ENCODE measurements around the gene CSKMT. TPM values are rescaled to one million over a fixed set of nuclear protein-coding genes. Genes with fewer than 3 reads are reported as not detected.
A peak's percentile ranks its signal among the peaks of the same experiment; 100 is the strongest.
"Not testable (repeated sequence)": the region's sequence is repeated elsewhere in the genome, so short reads cannot be mapped to it uniquely, and the experiment has no call there.

Gene CSKMT
- total RNA-seq, 1 donor from 2014 or later, result 7.8 TPM

GRCh38 chr11:62680825-62681240, 15.7 kb downstream of the CSKMT start:
- peak overlapping the region; percentile 90 for H3K27ac Mint-ChIP-seq (ENCODE audit: unreplicated experiment)
- no peak for DNase-seq (ENCODE audit: low spot score)
- peaks cover 8% of the 10 kb centered on the region for H3K36me3 Mint-ChIP-seq (ENCODE audit: low read depth)
- H3K4me3 Mint-ChIP-seq (ENCODE audit: unreplicated experiment), result no peak overlapping the region
- no peaks in the 10 kb centered on the region for H3K9me3 Mint-ChIP-seq (ENCODE audit: low read depth)
- H3K4me1 Mint-ChIP-seq (ENCODE audit: low read depth), result peaks cover 35% of the 10 kb centered on the region
- no peaks in the 10 kb centered on the region for H3K27me3 Mint-ChIP-seq (ENCODE audit: low read depth)
- peak; percentile 78 for TF ChIP-seq CTCF (IDR thresholded peaks at IDR 0.05)

GRCh38 chr11:62682518-62682917, 17.4 kb downstream of the CSKMT start:
- no peak overlapping the region for H3K27ac Mint-ChIP-seq (ENCODE audit: unreplicated experiment)
- no peaks in the 10 kb centered on the region for H3K27me3 Mint-ChIP-seq (ENCODE audit: low read depth)
- TF ChIP-seq CTCF (IDR thresholded peaks at IDR 0.05), result no peak
- H3K36me3 Mint-ChIP-seq (ENCODE audit: low read depth), result peaks cover 3% of the 10 kb centered on the region
- no peaks in the 10 kb centered on the region for H3K9me3 Mint-ChIP-seq (ENCODE audit: low read depth)
- DNase-seq (ENCODE audit: low spot score), result no peak
- no peak overlapping the region for H3K4me3 Mint-ChIP-seq (ENCODE audit: unreplicated experiment)
- peaks cover 26% of the 10 kb centered on the region for H3K4me1 Mint-ChIP-seq (ENCODE audit: low read depth)

- DNase-seq (ENCODE audit: low spot score), result no peak
- TF ChIP-seq CTCF (IDR thresholded peaks at IDR 0.05), result no peak
- no peak overlapping the region for H3K4me3 Mint-ChIP-seq (ENCODE audit: unreplicated experiment)
- H3K36me3 Mint-ChIP-seq (ENCODE audit: low read depth), result peaks cover 5% of the 10 kb centered on the region
- no peaks in the 10 kb centered on the region for H3K27me3 Mint-ChIP-seq (ENCODE audit: low read depth)
- H3K27ac Mint-ChIP-seq (ENCODE audit: unreplicated experiment), result no peak overlapping the region
- H3K4me1 Mint-ChIP-seq (ENCODE audit: low read depth), result peaks cover 13% of the 10 kb centered on the region
- H3K9me3 Mint-ChIP-seq (ENCODE audit: low read depth), result no peaks in the 10 kb centered on the region
These were observed 22.6 kb downstream of the CSKMT start for GRCh38 chr11:62687508-62688396.

GRCh38 chr11:62688491-62688890, 23.4 kb downstream of the CSKMT start:
- H3K36me3 Mint-ChIP-seq (ENCODE audit: low read depth), result peaks cover 8% of the 10 kb centered on the region
- TF ChIP-seq CTCF (IDR thresholded peaks at IDR 0.05), result no peak
- H3K9me3 Mint-ChIP-seq (ENCODE audit: low read depth), result no peaks in the 10 kb centered on the region
- H3K27ac Mint-ChIP-seq (ENCODE audit: unreplicated experiment), result peak overlapping the region; percentile 28
- no peaks in the 10 kb centered on the region for H3K27me3 Mint-ChIP-seq (ENCODE audit: low read depth)
- DNase-seq (ENCODE audit: low spot score), result no peak
- no peak overlapping the region for H3K4me3 Mint-ChIP-seq (ENCODE audit: unreplicated experiment)
- H3K4me1 Mint-ChIP-seq (ENCODE audit: low read depth), result peaks cover 13% of the 10 kb centered on the region

- no peak for DNase-seq (ENCODE audit: low spot score)
- Mint-ChIP-seq H3K36me3 (ENCODE audit: low read depth) (peaks cover 8% of the 10 kb centered on the region), H3K27ac (ENCODE audit: unreplicated experiment) (peak within 1 kb of the TSS; percentile 72), H3K9me3 (ENCODE audit: low read depth) (no peaks in the 10 kb centered on the region), H3K27me3 (ENCODE audit: low read depth) (no peaks in the 10 kb centered on the region), H3K4me1 (ENCODE audit: low read depth) (peaks cover 14% of the 10 kb centered on the region), H3K4me3 (ENCODE audit: unreplicated experiment) (no peak within 1 kb of the TSS)
- peak; percentile 8 for TF ChIP-seq CTCF (IDR thresholded peaks at IDR 0.05)
These were observed 24.5 kb downstream of the CSKMT start, which contains the start of gene LRRN4CL for GRCh38 chr11:62689421-62690183. LRRN4CL (minus strand) TSS chr11:62689530; CDS start chr11:62688508, 1,022 bp downstream.

GRCh38 chr11:62693624-62694023, 28.5 kb downstream of the CSKMT start:
- peaks cover 11% of the 10 kb centered on the region for H3K36me3 Mint-ChIP-seq (ENCODE audit: low read depth)
- H3K4me3 Mint-ChIP-seq (ENCODE audit: unreplicated experiment), result not testable (repeated sequence)

More at GRCh38 chr11:62693624-62694023, 28.5 kb downstream of the CSKMT start:
- H3K9me3 Mint-ChIP-seq (ENCODE audit: low read depth); H3K27ac Mint-ChIP-seq (ENCODE audit: unreplicated experiment); DNase-seq (ENCODE audit: low spot score); H3K27me3 Mint-ChIP-seq (ENCODE audit: low read depth): not testable (repeated sequence)
- peaks cover 19% of the 10 kb centered on the region for H3K4me1 Mint-ChIP-seq (ENCODE audit: low read depth)

Data from chondrocyte (in vitro differentiated cells).